ENCODE results near the gene TBC1D10A.

DNA sequence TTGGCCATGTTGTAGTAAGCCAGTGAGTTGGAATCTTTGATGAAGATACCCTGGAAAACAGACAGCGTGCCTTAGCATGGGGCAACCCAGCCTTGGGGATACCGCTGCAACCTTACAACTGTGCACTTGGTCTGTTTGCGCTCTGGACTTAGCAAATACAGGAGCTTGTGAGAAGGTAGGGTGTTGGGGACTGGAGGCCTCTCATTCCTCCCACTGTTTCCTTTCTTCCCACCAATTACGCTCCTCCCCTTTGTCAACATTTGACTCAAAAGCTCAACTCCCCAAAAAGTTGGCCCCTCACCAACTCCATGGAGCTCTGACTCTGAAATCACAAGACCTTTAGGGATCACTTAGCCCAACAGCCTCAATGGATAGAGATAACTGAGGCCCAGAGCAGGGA, 7.9 kb upstream of the TBC1D10A start:
- TF ChIP-seq POLR2AphosphoS5 (IDR thresholded peaks at IDR 0.05; ENCODE audit: low read depth, low read length) (no peak), POLR2A (IDR thresholded peaks at IDR 0.05; ENCODE audit: low read depth, low read length) (no peak), TAF1 (IDR thresholded peaks at IDR 0.05; ENCODE audit: low read depth, low read length) (no peak), POU2F2 (IDR thresholded peaks at IDR 0.05; ENCODE audit: low read depth, low read length) (no peak)

Measured in GM12891 (cell line).